GM10248 (cell line): ENCODE data around the gene RNF144B.

Source experiments
- CTCF ChIA-PET: fragments of 300-600 bp; sonication (Branson Sonifier 250); formaldehyde crosslinking; extraction: SDS; loops from one replicate; lab custom pipeline; 2021; ENCODE audit warnings: antibody characterized with exemption; lab: Yijun Ruan, JAX
- POLR2A ChIA-PET: fragments of 350-650 bp; sonication (Branson Sonifier 250); formaldehyde crosslinking; extraction: SDS; loops from one replicate; lab custom pipeline; 2020; ENCODE audit warnings: antibody characterized with exemption; lab: Yijun Ruan, JAX
- DNase-seq: peaks from one replicate; pipeline ENCODE4 v3.0.0; 2012; ENCODE audit errors: extremely low spot score
- CTCF ChIP-seq: IDR thresholded peaks from 2 replicates; pipeline ENCODE4 v1.5.1; 2012; ENCODE audit warnings: mild to moderate bottlenecking, low read depth; ENCODE audit errors: extremely low read depth, missing control alignments, control extremely low read depth

Gene RNF144B

GRCh38 chr6:18510644-18511033 is 123.5 kb downstream of the RNF144B start:
- DNase-seq: no peak
- ChIA-PET CTCF (interaction anchor here (2.8 kb wide), 1 partner anchor 188 kb away, joined by 12 read pairs; no protein-coding TSS in a partner anchor), POLR2A (interaction anchor here (0.6 kb wide), 1 partner anchor 734 kb away, joined by 3 read pairs; no protein-coding TSS in a partner anchor)
- no peak for TF ChIP-seq CTCF

GRCh38 chr6:18511211-18511610 is 124.1 kb downstream of the RNF144B start:
- no peak for DNase-seq
- no peak for TF ChIP-seq CTCF
- CTCF ChIA-PET: interaction anchor here (2.8 kb wide), 1 partner anchor 188 kb away, joined by 12 read pairs; no protein-coding TSS in a partner anchor
- POLR2A ChIA-PET: no interaction called here

GRCh38 chr6:18513253-18513798 is 126.2 kb downstream of the RNF144B start:
- CTCF ChIA-PET: interaction anchor here (1.1 to 2.7 kb wide), 3 partner anchors 9 to 190 kb away, joined by 3 to 15 read pairs (median 5); no protein-coding TSS in a partner anchor
- no peak for DNase-seq
- POLR2A ChIA-PET: no interaction called here
- no peak for TF ChIP-seq CTCF

GRCh38 chr6:18514180-18514579 is 127.0 kb downstream of the RNF144B start:
- no peak for TF ChIP-seq CTCF
- no peak for DNase-seq
- ChIA-PET POLR2A (no interaction called here), CTCF (interaction anchor here (2.2 to 2.7 kb wide), 2 partner anchors 10 to 191 kb away, joined by 5 to 15 read pairs; no protein-coding TSS in a partner anchor)

DNA sequence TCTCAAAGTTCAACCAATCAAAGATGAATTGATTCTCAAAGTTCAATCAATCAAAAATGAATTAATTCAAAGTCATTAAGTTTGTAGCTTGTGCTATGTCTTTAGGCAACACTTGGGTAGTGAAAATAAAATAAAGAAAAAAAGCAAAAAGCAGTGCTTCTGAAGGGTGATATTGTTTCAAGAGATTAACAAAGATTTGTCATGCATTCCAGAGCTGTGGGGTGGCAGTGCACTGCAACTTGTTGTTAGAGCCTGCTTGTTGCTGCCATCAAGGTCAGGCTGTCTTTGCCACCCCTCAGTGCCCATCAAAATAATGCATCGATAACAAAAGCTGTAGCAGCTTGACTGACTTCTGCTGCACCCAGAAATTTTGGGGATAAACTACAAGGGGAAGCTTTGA is 128.6 kb downstream of the RNF144B start:
- TF ChIP-seq CTCF: no peak
- ChIA-PET POLR2A (no interaction called here), CTCF (interaction anchor here (0.8 to 1.4 kb wide), 4 partner anchors 9 to 394 kb away, joined by 3 to 7 read pairs (median 3); no protein-coding TSS in a partner anchor)
- no peak for DNase-seq
